ENCODE data around the gene KLHDC7A.

KLHDC7A gene
- 0 reads per million in 3 donors for total RNA-seq

DNA sequence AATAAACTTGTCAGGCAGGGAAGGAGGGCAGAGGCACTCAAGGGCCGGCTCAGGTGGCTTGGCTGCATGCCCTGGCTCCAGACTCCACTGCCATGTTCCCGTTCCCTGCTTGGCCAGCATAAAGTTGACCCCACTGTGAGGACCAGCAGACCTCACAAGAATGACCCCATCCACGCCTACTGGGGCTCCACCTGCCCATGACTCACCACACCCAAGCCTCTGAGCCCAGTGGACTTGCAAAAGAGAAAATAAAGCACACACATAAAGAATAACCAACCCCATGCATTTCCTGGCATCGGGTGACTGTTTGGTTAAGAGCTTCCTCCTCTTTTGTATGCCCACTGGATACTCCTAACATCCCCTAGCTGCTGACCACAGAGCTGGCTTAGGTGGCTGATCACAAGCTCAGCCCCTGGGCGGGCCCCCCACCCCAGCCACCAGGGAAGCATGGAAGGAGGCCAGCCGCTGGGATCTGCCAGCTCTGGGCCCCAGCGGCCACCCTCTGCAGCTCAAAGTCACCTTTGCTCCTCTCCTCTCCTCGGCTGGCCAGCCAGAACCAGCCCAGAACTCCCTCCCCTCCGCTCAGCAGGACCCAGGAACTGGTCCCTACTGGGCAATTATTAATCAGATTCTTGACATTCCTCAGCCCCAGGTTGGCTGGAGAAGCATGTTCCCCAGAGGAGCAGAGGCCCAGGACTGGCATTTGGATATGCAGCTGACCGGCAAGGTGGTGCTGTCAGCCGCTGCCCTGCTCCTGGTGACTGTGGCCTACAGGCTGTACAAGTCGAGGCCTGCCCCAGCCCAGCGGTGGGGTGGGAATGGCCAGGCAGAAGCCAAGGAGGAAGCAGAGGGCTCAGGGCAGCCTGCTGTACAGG, at the start of gene KLHDC7A:
TSS of gene KLHDC7A (plus strand) at position 616 of the 875 bp plus-strand sequence. CDS start at position 668, 52 bp downstream.
- H3K36me3 ChIP-seq (ENCODE audit: control insufficient read depth, insufficient read depth, low read length), result no peaks in the 10 kb centered on the region
- no peak within 1 kb of the TSS for H3K27ac ChIP-seq (ENCODE audit: insufficient read depth, low read length, poor library complexity, severe bottlenecking)
- DNase-seq, result no peak
- no peak within 1 kb of the TSS for H3K4me3 ChIP-seq (ENCODE audit: insufficient read depth, low read depth, low read length, poor library complexity, severe bottlenecking)
- H3K9me3 ChIP-seq (ENCODE audit: control insufficient read depth, low read length), result no peaks in the 10 kb centered on the region
- no peaks in the 10 kb centered on the region for H3K27me3 ChIP-seq (replicated peaks; ENCODE audit: control insufficient read depth, insufficient read depth, low read length, poor library complexity, severe bottlenecking)
- H3K4me1 ChIP-seq (ENCODE audit: control insufficient read depth, insufficient read depth, low read length, poor library complexity, severe bottlenecking), result no peaks in the 10 kb centered on the region

DNA sequence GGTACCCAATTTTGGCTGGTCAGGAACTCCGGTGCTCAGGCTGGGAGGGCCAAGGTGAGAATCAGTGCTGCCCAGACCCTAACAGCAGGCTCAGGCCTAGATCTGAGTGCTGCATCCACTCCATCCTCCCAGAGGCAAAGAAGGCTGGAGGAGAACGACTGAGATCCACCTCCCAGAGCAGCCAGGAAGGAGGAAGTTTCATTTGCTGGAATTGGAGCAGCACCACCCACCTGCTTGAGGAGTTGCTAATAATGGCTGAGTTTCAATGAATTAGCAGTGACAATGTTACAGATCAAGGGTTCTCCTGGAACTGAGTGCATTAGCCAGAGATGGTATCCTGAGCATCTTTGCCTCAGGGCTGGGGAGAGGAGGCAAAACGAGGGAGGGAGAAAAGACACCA, 46.7 kb upstream of the KLHDC7A start:
- Histone ChIP-seq H3K9me3 (ENCODE audit: control insufficient read depth, low read length) (no peaks in the 10 kb centered on the region), H3K4me3 (ENCODE audit: insufficient read depth, low read depth, low read length, poor library complexity, severe bottlenecking) (no peak overlapping the region), H3K36me3 (ENCODE audit: control insufficient read depth, insufficient read depth, low read length) (no peaks in the 10 kb centered on the region), H3K27me3 (replicated peaks; ENCODE audit: control insufficient read depth, insufficient read depth, low read length, poor library complexity, severe bottlenecking) (no peaks in the 10 kb centered on the region), H3K4me1 (ENCODE audit: control insufficient read depth, insufficient read depth, low read length, poor library complexity, severe bottlenecking) (no peaks in the 10 kb centered on the region), H3K27ac (ENCODE audit: insufficient read depth, low read length, poor library complexity, severe bottlenecking) (no peak overlapping the region)
- DNase-seq, result no peak

DNA sequence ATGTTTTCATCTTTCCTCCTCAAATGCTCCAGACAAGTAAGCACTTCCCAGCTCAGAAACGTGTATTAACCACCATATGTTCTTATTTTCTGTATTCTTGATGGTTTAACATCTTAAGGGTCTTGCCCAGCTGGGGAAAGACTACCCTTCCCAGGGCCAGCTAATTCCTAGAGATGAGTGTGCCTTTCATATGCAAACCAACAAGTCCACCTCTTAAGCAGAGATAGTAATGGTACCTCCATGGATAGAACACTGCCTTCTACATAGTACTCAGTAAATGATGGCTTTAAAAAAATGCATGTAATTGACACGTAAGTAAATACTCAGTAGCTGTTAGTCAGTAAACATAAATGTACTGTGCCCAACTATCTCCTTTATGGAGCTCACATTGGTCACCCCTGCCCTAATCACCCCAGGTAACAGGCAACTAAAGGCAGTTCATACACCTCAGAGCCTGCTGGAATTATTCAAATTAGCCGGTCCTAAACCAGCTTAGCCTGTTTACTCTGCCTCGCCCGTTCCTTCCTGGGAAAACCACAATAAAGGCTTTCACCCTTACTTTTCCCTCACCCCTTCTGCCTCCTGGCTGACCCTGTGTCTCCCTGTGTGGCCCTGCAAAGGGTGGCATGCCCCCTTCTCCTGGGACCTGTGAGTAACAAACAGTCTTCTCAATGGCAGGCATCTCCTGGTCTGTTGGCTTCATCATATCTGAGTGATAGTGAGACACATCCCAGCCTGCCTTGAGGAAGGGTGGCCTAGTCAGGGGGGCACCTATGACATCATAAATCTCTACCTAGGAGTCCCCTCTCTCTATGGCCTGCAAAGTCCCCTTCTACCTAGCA, 40.1 kb upstream of the KLHDC7A start:
- no peaks in the 10 kb centered on the region for H3K9me3 ChIP-seq (ENCODE audit: control insufficient read depth, low read length)
- H3K27me3 ChIP-seq (replicated peaks; ENCODE audit: control insufficient read depth, insufficient read depth, low read length, poor library complexity, severe bottlenecking), result no peaks in the 10 kb centered on the region
- DNase-seq, result no peak
- H3K4me3 ChIP-seq (ENCODE audit: insufficient read depth, low read depth, low read length, poor library complexity, severe bottlenecking), result no peak overlapping the region
- no peaks in the 10 kb centered on the region for H3K36me3 ChIP-seq (ENCODE audit: control insufficient read depth, insufficient read depth, low read length)
- H3K27ac ChIP-seq (ENCODE audit: insufficient read depth, low read length, poor library complexity, severe bottlenecking), result no peak overlapping the region
- no peaks in the 10 kb centered on the region for H3K4me1 ChIP-seq (ENCODE audit: control insufficient read depth, insufficient read depth, low read length, poor library complexity, severe bottlenecking)

DNA sequence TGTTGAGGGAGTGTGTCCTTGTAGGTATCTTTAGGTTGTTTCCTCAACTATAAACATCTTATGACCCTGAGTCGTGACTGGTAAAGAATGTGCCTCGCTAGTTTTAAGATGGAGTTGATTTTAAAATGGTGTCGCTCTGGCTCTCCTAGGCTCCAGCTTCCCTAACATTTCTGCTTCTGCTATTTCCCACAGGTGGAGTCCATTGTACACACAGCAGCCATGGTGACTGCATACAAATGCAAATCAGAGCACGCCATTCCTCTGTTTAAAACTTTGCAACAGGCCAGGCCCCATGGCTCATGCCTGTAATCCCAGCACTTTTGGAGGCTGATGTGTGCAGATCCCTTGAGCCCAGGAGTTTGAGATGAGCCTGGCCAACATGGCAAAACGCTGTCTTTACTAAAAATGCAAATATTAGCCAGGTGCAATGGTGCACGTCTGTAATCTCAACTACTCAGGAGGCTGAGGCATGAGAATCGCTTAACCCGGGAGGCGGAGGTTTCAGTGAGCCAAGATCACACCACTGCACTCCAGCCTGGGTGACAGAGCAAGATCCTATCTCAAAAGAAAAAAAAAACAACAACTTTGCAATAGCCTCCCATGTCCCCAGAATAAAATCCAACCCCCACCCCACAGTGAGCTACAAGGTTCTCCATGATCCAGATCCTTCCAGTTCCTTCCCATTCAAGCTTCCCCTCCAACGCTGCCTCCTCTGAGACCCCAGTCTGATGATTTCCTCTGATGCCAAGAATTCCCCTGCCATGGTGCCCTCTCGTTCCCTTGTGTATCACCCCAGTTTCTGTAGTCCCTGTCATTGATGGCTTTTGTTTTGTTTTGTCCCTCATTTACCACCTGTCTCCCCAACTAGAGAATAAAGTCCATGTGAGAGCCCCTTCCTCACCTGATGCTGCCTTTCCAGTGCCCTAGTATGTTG, 36.9 kb upstream of the KLHDC7A start:
- Histone ChIP-seq H3K27me3 (replicated peaks; ENCODE audit: control insufficient read depth, insufficient read depth, low read length, poor library complexity, severe bottlenecking) (no peaks in the 10 kb centered on the region), H3K4me1 (ENCODE audit: control insufficient read depth, insufficient read depth, low read length, poor library complexity, severe bottlenecking) (no peaks in the 10 kb centered on the region)
- no peak for DNase-seq

GRCh38 chr1:18444563-18444962, 36.2 kb upstream of the KLHDC7A start:
- Histone ChIP-seq H3K9me3 (ENCODE audit: control insufficient read depth, low read length) (peaks cover 4% of the 10 kb centered on the region), H3K27ac (ENCODE audit: insufficient read depth, low read length, poor library complexity, severe bottlenecking) (no peak overlapping the region), H3K36me3 (ENCODE audit: control insufficient read depth, insufficient read depth, low read length) (no peaks in the 10 kb centered on the region), H3K4me1 (ENCODE audit: control insufficient read depth, insufficient read depth, low read length, poor library complexity, severe bottlenecking) (no peaks in the 10 kb centered on the region), H3K4me3 (ENCODE audit: insufficient read depth, low read depth, low read length, poor library complexity, severe bottlenecking) (no peak overlapping the region), H3K27me3 (replicated peaks; ENCODE audit: control insufficient read depth, insufficient read depth, low read length, poor library complexity, severe bottlenecking) (no peaks in the 10 kb centered on the region)
- no peak for DNase-seq

More for the DNA sequence above, 36.9 kb upstream of the KLHDC7A start:
- Histone ChIP-seq H3K4me3 (ENCODE audit: insufficient read depth, low read depth, low read length, poor library complexity, severe bottlenecking) (no peak overlapping the region), H3K27ac (ENCODE audit: insufficient read depth, low read length, poor library complexity, severe bottlenecking) (no peak overlapping the region), H3K36me3 (ENCODE audit: control insufficient read depth, insufficient read depth, low read length) (no peaks in the 10 kb centered on the region), H3K9me3 (ENCODE audit: control insufficient read depth, low read length) (peaks cover 4% of the 10 kb centered on the region)

DNA sequence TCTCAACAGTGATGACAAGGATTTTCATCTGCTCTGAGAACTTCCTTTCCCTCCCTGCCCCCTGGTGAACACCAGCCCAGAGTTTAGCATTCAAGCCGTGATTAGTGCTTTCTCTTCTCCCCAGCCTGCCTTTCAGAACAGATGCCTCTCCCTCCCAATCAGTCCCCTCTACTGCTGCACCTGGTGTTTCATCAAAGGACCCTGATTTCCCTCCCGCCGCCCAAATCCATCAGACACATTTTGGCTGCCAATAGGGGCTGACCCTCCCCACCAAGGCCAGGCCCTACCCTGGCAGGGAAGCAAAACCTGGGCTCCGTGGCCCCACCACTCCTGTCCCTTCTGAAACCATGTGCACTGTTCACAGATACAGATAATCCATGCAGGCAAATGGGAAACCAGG, 34.0 kb upstream of the KLHDC7A start:
- DNase-seq, result no peak
- Histone ChIP-seq H3K9me3 (ENCODE audit: control insufficient read depth, low read length) (peaks cover 4% of the 10 kb centered on the region), H3K4me1 (ENCODE audit: control insufficient read depth, insufficient read depth, low read length, poor library complexity, severe bottlenecking) (no peaks in the 10 kb centered on the region), H3K4me3 (ENCODE audit: insufficient read depth, low read depth, low read length, poor library complexity, severe bottlenecking) (no peak overlapping the region), H3K27me3 (replicated peaks; ENCODE audit: control insufficient read depth, insufficient read depth, low read length, poor library complexity, severe bottlenecking) (no peaks in the 10 kb centered on the region), H3K27ac (ENCODE audit: insufficient read depth, low read length, poor library complexity, severe bottlenecking) (no peak overlapping the region), H3K36me3 (ENCODE audit: control insufficient read depth, insufficient read depth, low read length) (no peaks in the 10 kb centered on the region)

GRCh38 chr1:18447509-18448220, 33.1 kb upstream of the KLHDC7A start:
- no peak for DNase-seq
- Histone ChIP-seq H3K9me3 (ENCODE audit: control insufficient read depth, low read length) (peaks cover 4% of the 10 kb centered on the region), H3K36me3 (ENCODE audit: control insufficient read depth, insufficient read depth, low read length) (no peaks in the 10 kb centered on the region), H3K27ac (ENCODE audit: insufficient read depth, low read length, poor library complexity, severe bottlenecking) (no peak overlapping the region), H3K4me3 (ENCODE audit: insufficient read depth, low read depth, low read length, poor library complexity, severe bottlenecking) (no peak overlapping the region), H3K4me1 (ENCODE audit: control insufficient read depth, insufficient read depth, low read length, poor library complexity, severe bottlenecking) (no peaks in the 10 kb centered on the region), H3K27me3 (replicated peaks; ENCODE audit: control insufficient read depth, insufficient read depth, low read length, poor library complexity, severe bottlenecking) (no peaks in the 10 kb centered on the region)

GRCh38 chr1:18448889-18449288, 31.8 kb upstream of the KLHDC7A start:
- Histone ChIP-seq H3K9me3 (ENCODE audit: control insufficient read depth, low read length) (peaks cover 4% of the 10 kb centered on the region), H3K36me3 (ENCODE audit: control insufficient read depth, insufficient read depth, low read length) (no peaks in the 10 kb centered on the region), H3K27ac (ENCODE audit: insufficient read depth, low read length, poor library complexity, severe bottlenecking) (no peak overlapping the region), H3K4me1 (ENCODE audit: control insufficient read depth, insufficient read depth, low read length, poor library complexity, severe bottlenecking) (no peaks in the 10 kb centered on the region), H3K4me3 (ENCODE audit: insufficient read depth, low read depth, low read length, poor library complexity, severe bottlenecking) (no peak overlapping the region), H3K27me3 (replicated peaks; ENCODE audit: control insufficient read depth, insufficient read depth, low read length, poor library complexity, severe bottlenecking) (no peaks in the 10 kb centered on the region)
- no peak for DNase-seq

DNA sequence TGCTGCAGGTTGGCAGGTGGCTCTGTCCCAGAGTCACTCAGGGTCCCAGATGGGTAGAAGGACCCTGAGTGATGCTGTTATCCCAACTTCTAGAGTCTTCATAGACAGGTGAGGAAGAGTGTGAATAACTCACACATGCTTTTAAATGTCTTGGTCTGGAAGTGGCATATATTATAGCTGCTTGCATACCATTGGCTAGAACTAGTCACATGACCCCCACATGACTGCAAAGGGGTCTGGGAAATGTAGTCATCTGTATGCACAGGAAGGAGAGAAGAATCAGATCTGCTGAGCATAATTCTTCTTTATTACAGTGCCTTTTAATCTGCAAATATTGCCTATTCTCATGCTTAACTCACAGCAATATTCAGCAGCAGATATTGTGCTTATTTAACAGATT, 28.2 kb upstream of the KLHDC7A start:
- no peak overlapping the region for H3K27ac ChIP-seq (ENCODE audit: insufficient read depth, low read length, poor library complexity, severe bottlenecking)
- no peaks in the 10 kb centered on the region for H3K9me3 ChIP-seq (ENCODE audit: control insufficient read depth, low read length)
- H3K4me1 ChIP-seq (ENCODE audit: control insufficient read depth, insufficient read depth, low read length, poor library complexity, severe bottlenecking), result no peaks in the 10 kb centered on the region
- DNase-seq, result no peak
- no peak overlapping the region for H3K4me3 ChIP-seq (ENCODE audit: insufficient read depth, low read depth, low read length, poor library complexity, severe bottlenecking)
- no peaks in the 10 kb centered on the region for H3K27me3 ChIP-seq (replicated peaks; ENCODE audit: control insufficient read depth, insufficient read depth, low read length, poor library complexity, severe bottlenecking)
- no peaks in the 10 kb centered on the region for H3K36me3 ChIP-seq (ENCODE audit: control insufficient read depth, insufficient read depth, low read length)

All from effector memory CD4-positive, alpha-beta T cell (primary cell).